ENCODE data around the gene NDUFB1. TPM values are rescaled to one million over a fixed set of nuclear protein-coding genes. Genes with fewer than 3 reads are reported as not detected.

NDUFB1 gene
- polyA plus RNA-seq, 1 of the 3 experiments (the other 2 are of a cell fraction): 298 TPM

DNA sequence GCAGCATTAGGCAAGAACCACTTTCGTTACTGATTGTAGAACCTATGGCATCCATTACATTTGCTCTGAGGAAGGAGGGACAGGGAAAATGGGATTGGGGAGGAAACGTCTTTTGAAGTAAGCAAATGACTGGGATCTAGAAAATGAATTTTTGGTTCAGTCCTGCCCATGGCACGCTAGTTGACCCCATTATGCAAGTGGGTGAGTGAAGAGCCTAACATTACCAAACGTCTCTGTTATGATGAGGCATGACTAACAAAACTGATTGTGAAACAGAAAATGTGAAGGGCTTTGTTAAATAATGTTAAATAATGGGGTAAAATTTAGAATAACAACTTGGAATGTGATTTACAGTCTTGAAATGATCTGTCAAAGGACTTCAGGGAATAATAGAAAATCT is 39.1 kb upstream of the NDUFB1 start (continued):
- TF ChIP-seq EP300 (IDR thresholded peaks at IDR 0.05; ENCODE audit: borderline replicate concordance in 1 of 2, low read depth in 1 of 2, low read length in 1 of 2) (no peak), SMC3 (IDR thresholded peaks at IDR 0.05; ENCODE audit: low read depth, low read length) (no peak), USF2 (IDR thresholded peaks at IDR 0.05; ENCODE audit: borderline replicate concordance, low read depth, low read length) (no peak), MEF2A (IDR thresholded peaks at IDR 0.05; ENCODE audit: borderline replicate concordance, low read depth) (no peak), NFIC (IDR thresholded peaks at IDR 0.05; ENCODE audit: borderline replicate concordance) (no peak)

DNA sequence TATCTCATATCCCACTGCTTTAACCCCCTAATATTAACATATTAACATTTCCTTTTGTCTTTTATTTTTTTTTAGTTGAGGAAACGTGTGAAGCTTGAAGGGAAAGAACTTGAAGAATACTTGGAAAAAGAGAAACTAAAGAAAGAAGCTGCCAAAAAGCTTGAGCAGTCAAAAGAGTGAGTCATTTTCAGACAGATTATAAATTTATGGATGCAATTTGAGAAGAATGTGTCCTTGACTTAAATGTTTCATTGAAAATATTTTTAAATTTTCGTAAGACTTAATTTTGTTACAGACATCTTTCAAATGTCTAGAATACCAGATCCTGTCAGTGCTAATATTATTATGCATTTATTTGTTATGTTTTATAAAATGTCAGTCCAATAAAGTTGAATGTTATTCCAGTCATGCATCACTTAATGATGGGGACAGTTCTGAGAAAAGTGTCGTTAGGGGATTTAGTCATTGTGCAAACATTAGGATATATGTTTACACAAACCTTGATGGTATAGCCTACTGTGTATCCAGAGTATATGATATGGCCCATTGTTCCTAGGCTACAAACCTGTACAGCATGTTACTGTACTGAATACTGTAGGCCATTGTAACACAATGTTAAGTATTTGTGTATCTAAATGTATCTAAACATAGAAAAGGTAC is 32.9 kb upstream of the NDUFB1 start:
- Histone ChIP-seq H3K79me2 (ENCODE audit: insufficient read depth) (no peaks in the 10 kb centered on the region; the same call in 1 of the 2 replicates), H3K9me2 (no peaks in the 10 kb centered on the region), H2AFZ (ENCODE audit: low read depth) (no peak overlapping the region), H3F3A (replicated peaks; ENCODE audit: insufficient read depth) (peaks cover 19% of the 10 kb centered on the region), H3K4me1 (ENCODE audit: control insufficient read depth in 1 of 2, insufficient read depth in 2 of 2, low read depth in 1 of 2, low read length in 1 of 2) (no peaks in the 10 kb centered on the region), H3K4me2 (no peak overlapping the region), H3K9ac (no peak overlapping the region), H3K36me3 (replicated peaks in 1 of 2; ENCODE audit: control insufficient read depth in 1 of 2, insufficient read depth in 2 of 2, low read length in 1 of 2) (peaks cover 49 to 77% of the 10 kb centered on the region in 2 experiments), H4K20me1 (ENCODE audit: insufficient read depth) (no peaks in the 10 kb centered on the region), H3K27ac (ENCODE audit: low read depth in 2 of 2, low read length in 1 of 2) (peak overlapping the region in 1 of 2 experiments; percentile 59; a peak in 2 of 4 replicates), H3K27me3 (ENCODE audit: insufficient read depth) (no peaks in the 10 kb centered on the region), H3K4me3 (ENCODE audit: low read depth in 2 of 2, low read length in 1 of 2) (no peak overlapping the region), H3K9me3 (no peaks in the 10 kb centered on the region)
- CTCF ChIA-PET: no interaction called here
- TF ChIP-seq JUND (IDR thresholded peaks at IDR 0.05): peak; percentile 31; the same call in 1 of the 2 replicates
- no peak for TF ChIP-seq RCOR1 (IDR thresholded peaks at IDR 0.05; ENCODE audit: low read length)
- no peak for TF ChIP-seq EZH2phosphoT487 (IDR thresholded peaks at IDR 0.05; ENCODE audit: borderline replicate concordance, low read depth)
- TF ChIP-seq, protein P1, sequence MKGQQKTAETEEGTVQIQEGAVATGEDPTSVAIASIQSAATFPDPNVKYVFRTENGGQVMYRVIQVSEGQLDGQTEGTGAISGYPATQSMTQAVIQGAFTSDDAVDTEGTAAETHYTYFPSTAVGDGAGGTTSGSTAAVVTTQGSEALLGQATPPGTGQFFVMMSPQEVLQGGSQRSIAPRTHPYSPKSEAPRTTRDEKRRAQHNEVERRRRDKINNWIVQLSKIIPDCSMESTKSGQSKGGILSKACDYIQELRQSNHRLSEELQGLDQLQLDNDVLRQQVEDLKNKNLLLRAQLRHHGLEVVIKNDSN (IDR thresholded peaks at IDR 0.05; ENCODE audit: borderline replicate concordance, low read depth): no peak
- TF ChIP-seq NRF1 (IDR thresholded peaks at IDR 0.05; ENCODE audit: low read depth, low read length): no peak
- TF ChIP-seq FOXM1 (IDR thresholded peaks at IDR 0.05; ENCODE audit: low read depth): no peak
- no peak for TF ChIP-seq CHD2 (IDR thresholded peaks at IDR 0.05; ENCODE audit: low read length, partially characterized antibody)
- TF ChIP-seq MAX (IDR thresholded peaks at IDR 0.05; ENCODE audit: low read depth): no peak
- no peak for TF ChIP-seq ZBTB33 (IDR thresholded peaks at IDR 0.05; ENCODE audit: borderline replicate concordance, low read depth)
- no peak for TF ChIP-seq TEAD4 (IDR thresholded peaks at IDR 0.05; ENCODE audit: borderline replicate concordance, insufficient read depth)
- peak; percentile 47 for TF ChIP-seq PBX3 (IDR thresholded peaks at IDR 0.05)
- no peak for TF ChIP-seq RFX5 (IDR thresholded peaks at IDR 0.05; ENCODE audit: low read length)
- no peak for DNase-seq
- POLR2A ChIA-PET: no interaction called here
- 68% methylated on average over 3 of the region's 3 CpGs for WGBS (ENCODE audit: low lambda C conversion rate)

All from SK-N-SH (cell line).